Esophagus squamous epithelium (tissue), 4 donors: ENCODE results near the gene RBMS3.

ENCODE experiments used
- CTCF ChIP-seq, 6 experiments: fragments of 450-650 bp in 4 of 6; fragments of 200-600 bp in 2 of 6; sonication (generic) in 2 of 6; IDR thresholded peaks; one replicate each; pipeline ENCODE4 v1.5.1; 2016 to 2019; ENCODE audit warnings: antibody characterized with exemption in 6 of 6, mild to moderate bottlenecking in 4 of 6, moderate library complexity in 4 of 6
- POLR2A ChIP-seq, 4 donors: fragments of 450-650 bp; IDR thresholded peaks; one replicate each; pipeline ENCODE4 v1.6.1; 2017; ENCODE audit warnings: antibody characterized with exemption in 4 of 4, mild to moderate bottlenecking in 4 of 4, moderate library complexity in 3 of 4

GRCh38 chr3:29265509-29266072 lies 15.3 kb upstream of the RBMS3 start:
- no peak for TF ChIP-seq CTCF (IDR thresholded peaks at IDR 0.05)
- no peak for TF ChIP-seq POLR2A (IDR thresholded peaks at IDR 0.05)
